ENCODE data around the gene DNAJC30. TPM values are rescaled to one million over a fixed set of nuclear protein-coding genes. Genes with fewer than 3 reads are reported as not detected.
A peak's percentile ranks its signal among the peaks of the same experiment; 100 is the strongest.
"Not testable (repeated sequence)": the region's sequence is repeated elsewhere in the genome, so short reads cannot be mapped to it uniquely, and the experiment has no call there.

The DNAJC30 gene
- total RNA-seq, 1 experiment from 2014 or later = 15.9 TPM

DNA sequence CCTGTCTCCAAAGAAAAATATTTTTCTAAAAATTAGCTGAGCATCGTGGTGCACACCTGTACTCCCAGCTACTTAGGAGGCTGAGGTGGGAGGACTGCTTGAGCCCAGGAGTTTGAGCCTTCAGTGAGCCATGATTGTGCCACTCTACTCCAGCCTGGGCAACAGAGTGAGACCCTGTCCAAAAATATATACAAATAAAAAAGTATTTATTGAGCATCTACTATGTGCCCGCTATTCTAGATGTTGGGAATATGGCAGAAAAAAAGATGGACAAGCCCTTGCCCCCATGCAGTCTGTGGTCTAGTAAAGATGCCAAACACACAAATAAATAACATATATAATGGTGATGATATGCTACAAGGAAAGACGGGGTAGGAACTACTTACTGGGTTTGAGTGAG lies 40.6 kb upstream of the DNAJC30 start:
- BruUV-seq (replicated peaks) = no TSS peak
- TF ChIP-seq CTCF (IDR thresholded peaks at IDR 0.05; ENCODE audit: insufficient read depth in 1 of 2, low read depth in 1 of 2, low read length in 1 of 2, severe bottlenecking in 1 of 2, unreplicated experiment in 1 of 2) = no peak

DNA sequence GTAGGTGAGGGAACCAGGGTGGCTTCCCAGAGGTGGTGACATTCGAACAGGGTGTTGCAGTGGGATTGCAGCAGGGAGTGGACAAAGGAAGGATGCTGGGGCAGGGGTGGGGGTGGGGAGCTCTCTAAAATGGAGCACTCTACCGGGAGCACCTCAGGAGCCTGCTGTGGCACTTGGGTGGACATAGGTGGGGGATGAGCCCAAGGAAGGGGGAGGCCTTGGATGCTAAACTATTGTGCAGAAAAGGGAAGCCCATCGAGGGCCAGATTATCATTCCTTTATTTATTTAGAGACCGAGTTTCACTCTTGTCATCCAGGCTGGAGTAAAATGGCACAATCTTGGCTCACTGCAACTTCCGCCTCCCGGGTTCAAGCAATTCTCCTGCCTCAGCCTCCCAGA lies 39.5 kb upstream of the DNAJC30 start:
- Histone ChIP-seq H3K36me3 (ENCODE audit: control insufficient read depth, insufficient read depth, low read length) (no peaks in the 10 kb centered on the region), H3K4me3 (ENCODE audit: low read depth, low read length) (no peak overlapping the region), H3K9me3 (no peaks in the 10 kb centered on the region), H3K27me3 (replicated peaks; ENCODE audit: control insufficient read depth, insufficient read depth, low read length) (no peaks in the 10 kb centered on the region), H3K4me1 (peaks cover 11% of the 10 kb centered on the region)
- DNase-seq = no peak
- no peak for TF ChIP-seq CTCF (IDR thresholded peaks at IDR 0.05; ENCODE audit: insufficient read depth in 1 of 2, low read depth in 1 of 2, low read length in 1 of 2, severe bottlenecking in 1 of 2, unreplicated experiment in 1 of 2)
- H3K4me3 Mint-ChIP-seq (ENCODE audit: unreplicated experiment) = no peak overlapping the region
- H3K4me1 Mint-ChIP-seq (ENCODE audit: low read depth, unreplicated experiment) = peaks cover 7% of the 10 kb centered on the region
- intact Hi-C loops (cut with micrococcal nuclease; ENCODE audit: unreplicated experiment) = no loop called here
- no peak overlapping the region for H3K27ac Mint-ChIP-seq (ENCODE audit: unreplicated experiment)
- POLR2A ChIA-PET = no interaction called here
- BruUV-seq (replicated peaks) = no TSS peak
- no peaks in the 10 kb centered on the region for H3K9me3 Mint-ChIP-seq (ENCODE audit: unreplicated experiment)
- CTCF ChIA-PET = no interaction called here
- H3K27me3 Mint-ChIP-seq (ENCODE audit: insufficient read depth, unreplicated experiment) = no peaks in the 10 kb centered on the region
- H3K36me3 Mint-ChIP-seq (ENCODE audit: insufficient read depth, unreplicated experiment) = peaks cover 7% of the 10 kb centered on the region

More for the DNA sequence above, 40.6 kb upstream of the DNAJC30 start:
- no peak overlapping the region for H3K4me3 Mint-ChIP-seq (ENCODE audit: unreplicated experiment)
- H3K4me1 ChIP-seq = peaks cover under 1% of the 10 kb centered on the region
- H3K27me3 Mint-ChIP-seq (ENCODE audit: insufficient read depth, unreplicated experiment) = no peaks in the 10 kb centered on the region
- H3K27me3 ChIP-seq (replicated peaks; ENCODE audit: control insufficient read depth, insufficient read depth, low read length) = no peaks in the 10 kb centered on the region
- no peaks in the 10 kb centered on the region for H3K36me3 ChIP-seq (ENCODE audit: control insufficient read depth, insufficient read depth, low read length)
- intact Hi-C loops (cut with micrococcal nuclease; ENCODE audit: unreplicated experiment) = loop anchor here (2.0 kb wide), 2 partner anchors 55 to 77 kb away; no protein-coding TSS in a partner anchor
- H3K36me3 Mint-ChIP-seq (ENCODE audit: insufficient read depth, unreplicated experiment) = peaks cover 7% of the 10 kb centered on the region
- ChIA-PET CTCF (no interaction called here), POLR2A (no interaction called here)
- DNase-seq = no peak
- H3K9me3 ChIP-seq = no peaks in the 10 kb centered on the region
- no peaks in the 10 kb centered on the region for H3K9me3 Mint-ChIP-seq (ENCODE audit: unreplicated experiment)
- H3K4me1 Mint-ChIP-seq (ENCODE audit: low read depth, unreplicated experiment) = peaks cover 7% of the 10 kb centered on the region
- no peak overlapping the region for H3K27ac Mint-ChIP-seq (ENCODE audit: unreplicated experiment)
- H3K4me3 ChIP-seq (ENCODE audit: low read depth, low read length) = no peak overlapping the region

DNA sequence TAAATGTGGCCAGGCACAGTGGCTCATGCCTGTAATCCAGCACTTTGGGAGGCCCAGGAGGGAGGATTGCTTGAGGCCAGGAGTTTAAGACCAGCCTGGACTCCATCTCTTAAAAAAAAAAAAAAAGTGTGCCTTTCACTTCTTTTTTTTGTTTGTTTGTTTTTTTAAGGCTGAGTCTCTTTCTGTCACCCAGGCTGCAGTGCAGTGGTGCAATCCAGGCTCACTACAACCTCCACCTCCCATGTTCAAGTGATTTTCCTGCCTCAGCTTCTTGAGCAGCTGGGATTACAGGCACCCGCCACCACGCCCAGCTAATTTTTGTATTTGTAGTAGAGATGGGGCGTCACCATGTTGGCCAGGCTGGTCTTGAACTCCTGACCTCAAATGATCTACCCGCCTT lies 38.9 kb upstream of the DNAJC30 start:
- H3K27ac Mint-ChIP-seq (ENCODE audit: unreplicated experiment); H3K36me3 Mint-ChIP-seq (ENCODE audit: insufficient read depth, unreplicated experiment); H3K9me3 Mint-ChIP-seq (ENCODE audit: unreplicated experiment); CTCF ChIA-PET; H3K27me3 ChIP-seq (replicated peaks; ENCODE audit: control insufficient read depth, insufficient read depth, low read length); H3K36me3 ChIP-seq (ENCODE audit: control insufficient read depth, insufficient read depth, low read length); H3K4me3 ChIP-seq (ENCODE audit: low read depth, low read length); POLR2A ChIA-PET; H3K4me1 Mint-ChIP-seq (ENCODE audit: low read depth, unreplicated experiment); H3K27me3 Mint-ChIP-seq (ENCODE audit: insufficient read depth, unreplicated experiment); H3K4me3 Mint-ChIP-seq (ENCODE audit: unreplicated experiment); intact Hi-C loops (cut with micrococcal nuclease; ENCODE audit: unreplicated experiment); H3K9me3 ChIP-seq; DNase-seq; BruUV-seq (replicated peaks): not testable (repeated sequence)
- H3K4me1 ChIP-seq = peaks cover 17% of the 10 kb centered on the region

- CTCF ChIA-PET = no interaction called here
- Mint-ChIP-seq H3K36me3 (ENCODE audit: insufficient read depth, unreplicated experiment) (peaks cover 11% of the 10 kb centered on the region), H3K27ac (ENCODE audit: unreplicated experiment) (no peak overlapping the region), H3K9me3 (ENCODE audit: unreplicated experiment) (no peaks in the 10 kb centered on the region), H3K4me1 (ENCODE audit: low read depth, unreplicated experiment) (peaks cover 12% of the 10 kb centered on the region), H3K27me3 (ENCODE audit: insufficient read depth, unreplicated experiment) (no peaks in the 10 kb centered on the region), H3K4me3 (ENCODE audit: unreplicated experiment) (peak overlapping the region; percentile 64)
- Histone ChIP-seq H3K4me1 (peaks cover 22% of the 10 kb centered on the region), H3K27me3 (replicated peaks; ENCODE audit: control insufficient read depth, insufficient read depth, low read length) (no peaks in the 10 kb centered on the region), H3K9me3 (no peaks in the 10 kb centered on the region), H3K4me3 (ENCODE audit: low read depth, low read length) (no peak overlapping the region), H3K36me3 (ENCODE audit: control insufficient read depth, insufficient read depth, low read length) (no peaks in the 10 kb centered on the region; the same call in 1 of the 2 replicates)
- POLR2A ChIA-PET = no interaction called here
- TF ChIP-seq CTCF (IDR thresholded peaks at IDR 0.05; ENCODE audit: insufficient read depth in 1 of 2, low read depth in 1 of 2, low read length in 1 of 2, severe bottlenecking in 1 of 2, unreplicated experiment in 1 of 2) = no peak
- no peak for DNase-seq
- no TSS peak for BruUV-seq (replicated peaks)
- intact Hi-C loops (cut with micrococcal nuclease; ENCODE audit: unreplicated experiment) = no loop called here
These were observed 38.1 kb upstream of the DNAJC30 start for GRCh38 chr7:73721377-73721817.

GRCh38 chr7:73720443-73720842 lies 37.2 kb upstream of the DNAJC30 start:
- H3K4me3 Mint-ChIP-seq (ENCODE audit: unreplicated experiment) = peak overlapping the region; percentile 73
- H3K4me1 ChIP-seq = peaks cover 30% of the 10 kb centered on the region
- H3K27ac Mint-ChIP-seq (ENCODE audit: unreplicated experiment) = peak overlapping the region; percentile 75
- peaks cover 17% of the 10 kb centered on the region for H3K36me3 Mint-ChIP-seq (ENCODE audit: insufficient read depth, unreplicated experiment)
- BruUV-seq (replicated peaks); H3K9me3 ChIP-seq; H3K36me3 ChIP-seq (ENCODE audit: control insufficient read depth, insufficient read depth, low read length); intact Hi-C loops (cut with micrococcal nuclease; ENCODE audit: unreplicated experiment); H3K9me3 Mint-ChIP-seq (ENCODE audit: unreplicated experiment); H3K27me3 Mint-ChIP-seq (ENCODE audit: insufficient read depth, unreplicated experiment); H3K4me3 ChIP-seq (ENCODE audit: low read depth, low read length); H3K27me3 ChIP-seq (replicated peaks; ENCODE audit: control insufficient read depth, insufficient read depth, low read length); DNase-seq: not testable (repeated sequence)
- ChIA-PET CTCF (interaction anchor here (1.2 to 1.6 kb wide), 3 partner anchors 8 to 113 kb away, joined by 3 to 7 read pairs (median 5); partner anchors contain the start of gene ABHD11), POLR2A (interaction anchor here (0.6 to 1.1 kb wide), 3 partner anchors 14 to 167 kb away, joined by 4 read pairs; partner anchors contain the start of gene MLXIPL)
- peaks cover 16% of the 10 kb centered on the region for H3K4me1 Mint-ChIP-seq (ENCODE audit: low read depth, unreplicated experiment)
